K562 (cell line): ENCODE data around the gene CDK5RAP3. TPM values are rescaled to one million over a fixed set of nuclear protein-coding genes. Genes with fewer than 3 reads are reported as not detected.

Experiments
- ATAC-seq: fragments of 200-7000 bp; cut with Tn5 transposase; 3 replicates; pipeline ENCODE4 v1.9.1; 2020; ENCODE audit warnings: moderate library complexity
- BruUV-seq: library from RNA; stranded (reverse); fragments of 400-500 nt; replicated peaks from 2 replicates; lab custom pipeline; 2021; lab: Mats Ljungman, UMichigan
- CTCF ChIA-PET: fragments of 300-600 bp; formaldehyde crosslinking; extraction: SDS; loops from one replicate; lab custom pipeline; 2021; ENCODE audit warnings: low intra/inter-chr PET ratio; lab: Yijun Ruan, JAX
- POLR2A ChIA-PET: fragments of 300-600, 350-650 bp; sonication (Branson Sonifier 250); formaldehyde crosslinking; extraction: SDS; loops from one replicate; lab custom pipeline; 2021; ENCODE audit warnings: antibody characterized with exemption, inconsistent platforms; lab: Yijun Ruan, JAX
- DNase-seq, 4 experiments: peaks; one replicate each; pipeline versions ENCODE4 v3.0.0 to v3.0.0-alpha.2; 2011 to 2018; ENCODE audit warnings: low spot score in 3 of 4, mixed read lengths in 3 of 4; ENCODE audit errors: extremely low read depth in 1 of 4
- FAIRE-seq: peaks from 2 replicates; lab custom pipeline; 2011; peaks lifted over from hg19 to GRCh38; lab: Jason Lieb, UNC
- H2AFZ ChIP-seq: 2 replicates; pipeline ENCODE4 v1.6.0; 2011; ENCODE audit warnings: low read depth, low read length, control low read depth, inconsistent platforms
- H3K27ac ChIP-seq: fragments of 200-600 bp; 3 replicates; pipeline ENCODE4 v1.8.0; 2011; ENCODE audit warnings: low read depth, mild to moderate bottlenecking, control low read depth, inconsistent platforms, low read length, moderate library complexity, mixed read lengths; ENCODE audit errors: extremely low read depth
- H3K27me3 ChIP-seq, 2 experiments: fragments of 300-600 bp in 1 of 2; 2 replicates in 1 of 2; 3 replicates in 1 of 2; pipeline versions ENCODE4 v1.6.0 to v1.8.0; 2011; ENCODE audit warnings: inconsistent platforms in 2 of 2, low read length in 2 of 2, mild to moderate bottlenecking in 1 of 2, mixed read lengths in 1 of 2, moderate library complexity in 1 of 2; ENCODE audit not compliant: control insufficient read depth in 2 of 2, insufficient read depth in 2 of 2
- H3K36me3 ChIP-seq: fragments of 300-600 bp; 3 replicates; pipeline ENCODE4 v1.8.0; 2011; ENCODE audit warnings: mild to moderate bottlenecking, low read length, inconsistent platforms; ENCODE audit not compliant: control insufficient read depth, insufficient read depth
- H3K4me1 ChIP-seq, 2 experiments: fragments of 200-600 bp in 1 of 2; replicated peaks in 1 of 2; 2 replicates in 1 of 2; 3 replicates in 1 of 2; pipeline versions ENCODE4 v1.5.1 to v1.8.0; 2011; ENCODE audit warnings: inconsistent platforms in 2 of 2, low read length in 2 of 2, mild to moderate bottlenecking in 1 of 2, mixed read lengths in 1 of 2, moderate library complexity in 1 of 2; ENCODE audit not compliant: control insufficient read depth in 2 of 2, insufficient read depth in 2 of 2
- H3K4me2 ChIP-seq: 2 replicates; pipeline ENCODE4 v1.6.1; 2011; ENCODE audit warnings: low read length, control low read depth, inconsistent platforms, mixed read lengths; ENCODE audit not compliant: insufficient read depth
- H3K4me3 ChIP-seq: fragments of 200-600 bp; sonication (generic), shearing (Covaris generic); 2 replicates; pipeline ENCODE4 v1.5.1; 2016; ENCODE audit warnings: control low read depth, inconsistent platforms
- H3K79me2 ChIP-seq: fragments of 200-600 bp; 3 replicates; pipeline ENCODE4 v1.8.0; 2011; ENCODE audit warnings: low read length, inconsistent platforms; ENCODE audit not compliant: control insufficient read depth, insufficient read depth
- H3K9ac ChIP-seq, 2 experiments: 2 replicates each; pipeline versions ENCODE4 v1.6.0 to v1.6.1; 2011; ENCODE audit warnings: low read depth in 2 of 2, low read length in 2 of 2, control low read depth in 1 of 2, inconsistent platforms in 1 of 2, mild to moderate bottlenecking in 1 of 2, mixed read lengths in 1 of 2; ENCODE audit not compliant: insufficient read depth in 1 of 2
- H3K9me1 ChIP-seq: one replicate; pipeline ENCODE4 v1.6.0; 2011; ENCODE audit warnings: inconsistent platforms, mild to moderate bottlenecking, low read length, moderate library complexity; ENCODE audit not compliant: control insufficient read depth, insufficient read depth
- H3K9me3 ChIP-seq: replicated peaks from 2 replicates; pipeline ENCODE4 v1.5.1; 2011; ENCODE audit warnings: low read depth, low read length, inconsistent platforms; ENCODE audit not compliant: control insufficient read depth, insufficient read depth
- H4K20me1 ChIP-seq: replicated peaks from 2 replicates; pipeline ENCODE4 v1.6.1; 2011; ENCODE audit warnings: low read length, inconsistent platforms, mixed read lengths; ENCODE audit not compliant: control insufficient read depth, insufficient read depth
- E2F6 ChIP-seq, 2 experiments: IDR thresholded peaks; 2 replicates each; pipeline ENCODE4 v1.6.1; 2011; ENCODE audit warnings: borderline replicate concordance in 1 of 2, control low read depth in 1 of 2, low read depth in 1 of 2, low read length in 1 of 2, mild to moderate bottlenecking in 1 of 2, mixed read lengths in 1 of 2, moderate library complexity in 1 of 2; ENCODE audit not compliant: insufficient read depth in 1 of 2, insufficient read length in 1 of 2, poor library complexity in 1 of 2, severe bottlenecking in 1 of 2; ENCODE audit errors: extremely low read depth in 1 of 2
- HEY1 ChIP-seq: fragments of 250-450 bp; sonication (Bioruptor Pico); IDR thresholded peaks from 2 replicates; pipeline ENCODE4 v1.5.0; 2020; ENCODE audit warnings: mild to moderate bottlenecking, moderate library complexity, borderline replicate concordance
- PKNOX1 ChIP-seq: fragments of 450-650 bp; IDR thresholded peaks from 2 replicates; pipeline ENCODE4 v1.6.1; 2016
- ZNF77 ChIP-seq: fragments of 250-450 bp; sonication (Bioruptor Pico); IDR thresholded peaks from 2 replicates; pipeline ENCODE4 v1.5.0; 2020
- WGBS: fragments of 100-300 bp; shearing (Covaris generic); methylation state at CpG from one replicate; pipeline ENCODE4 v1.1.6; 2016; ENCODE audit warnings: low coverage, mixed read lengths; ENCODE audit not compliant: insufficient coverage; ENCODE audit errors: missing lambda C conversion rate; 5-methylcytosine and 5-hydroxymethylcytosine counted together
- in situ Hi-C: fragments of 300-500 bp; cut with MboI; formaldehyde crosslinking; loops from 4 replicates; pipeline ENCODE4 v1.15.0; 2018; ENCODE audit warnings: inconsistent platforms, mixed read lengths
- intact Hi-C: fragments of 100-400 bp; cut with micrococcal nuclease; formaldehyde crosslinking; loops from 2 replicates; pipeline ENCODE4 v1.14.2; 2022
- polyA plus RNA-seq, 8 experiments: library from polyadenylated mRNA; depleted of rRNA in 4 of 8; stranded (reverse) in 5 of 8; unstranded in 3 of 8; fragments of >200 nt; fragmentation: Nextera tagmentation in 2 of 8; fragmentation: Illumina TruSeq in 1 of 8; extraction: Ambion mirVana in 2 of 8; extraction: Trizol in 1 of 8; gene quantifications; 2 replicates each; pipeline versions ENCODE4 v1.2.1 to v1.2.3, GENCODE V29; 2011 to 2014; ENCODE audit warnings: inconsistent platforms in 1 of 8, missing spikeins in 1 of 8
- total RNA-seq, 7 experiments: library from RNA; depleted of rRNA in 6 of 7; stranded (reverse); fragments of >200 nt in 6 of 7; fragmentation: Illumina TruSeq in 2 of 7; extraction: Trizol in 2 of 7; gene quantifications; 2 replicates each; pipeline versions ENCODE4 v1.2.1 to v1.2.3, GENCODE V29; 2011 to 2021; ENCODE audit warnings: low replicate concordance in 1 of 7

Gene CDK5RAP3
- total and polyA plus RNA-seq, 9 of the 15 experiments (the other 6 are each of a cell fraction or from before 2014, with no cell fraction given): 44.2 to 202 (median 91.5) TPM

DNA sequence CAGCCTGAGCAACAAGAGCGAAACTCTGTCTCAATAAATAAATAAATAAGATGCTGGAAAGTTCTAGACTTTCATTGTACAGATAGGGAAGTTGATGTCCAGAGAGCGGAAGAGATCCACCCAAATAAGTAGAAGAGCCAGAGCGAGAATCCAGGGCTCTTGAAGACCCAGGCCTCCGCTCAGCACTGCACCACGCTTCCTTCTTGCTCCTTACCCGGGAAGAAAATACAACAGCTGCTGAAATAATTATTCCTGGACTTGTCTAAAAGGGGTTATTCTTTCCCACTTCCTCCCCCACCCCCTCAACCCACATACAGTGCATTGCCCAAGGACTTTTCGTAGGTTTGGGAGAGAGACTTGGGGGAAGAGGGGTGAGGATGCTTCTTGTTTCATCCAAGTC is 26.7 kb downstream of the CDK5RAP3 start:
- TF ChIP-seq ZNF77 (no peak), HEY1 (CRISPR knock-in tag) (no peak), PKNOX1 (no peak), E2F6 (IDR thresholded peaks at IDR 0.05; ENCODE audit: borderline replicate concordance in 1 of 2, extremely low read depth in 1 of 2, insufficient read depth in 1 of 2, insufficient read length in 1 of 2, low read depth in 1 of 2, low read length in 1 of 2, poor library complexity in 1 of 2, severe bottlenecking in 1 of 2) (no peak)
- DNase-seq (no peak), FAIRE-seq (no peak), ATAC-seq (no peak)
- H3K4me2 ChIP-seq: no peak overlapping the region
- H3K27ac ChIP-seq: no peak overlapping the region
- 67% methylated on average over 7 of the region's 7 CpGs for WGBS
- no peak overlapping the region for H2AFZ ChIP-seq
- H3K36me3 ChIP-seq: no peaks in the 10 kb centered on the region
- H3K4me3 ChIP-seq: no peak overlapping the region
- H3K79me2 ChIP-seq: no peaks in the 10 kb centered on the region
- in situ Hi-C loops (no loop called here), intact Hi-C loops (no loop called here)
- no TSS peak for BruUV-seq
- H3K27me3 ChIP-seq: no peaks in the 10 kb centered on the region
- peaks cover 22 to 26% of the 10 kb centered on the region in 2 experiments for H3K4me1 ChIP-seq
- CTCF ChIA-PET: no interaction called here
- no peak overlapping the region for H3K9ac ChIP-seq
- H4K20me1 ChIP-seq: no peaks in the 10 kb centered on the region
- POLR2A ChIA-PET: interaction anchor here (1.0 kb wide), 1 partner anchor 10 kb away, joined by 3 read pairs; no protein-coding TSS in a partner anchor
- no peaks in the 10 kb centered on the region for H3K9me1 ChIP-seq
- H3K9me3 ChIP-seq: no peaks in the 10 kb centered on the region
